BE2C (cell line): ENCODE results near the gene MPZL2.

Source experiments
- DNase-seq: peaks from one replicate; pipeline ENCODE4 v3.0.0-alpha.2; 2020
- H3K27me3 ChIP-seq: fragments of 250-450 bp; sonication (Bioruptor Pico); 2 replicates; pipeline ENCODE4 v1.5.1; 2020; ENCODE audit warnings: mild to moderate bottlenecking
- H3K36me3 ChIP-seq: fragments of 250-450 bp; sonication (Bioruptor Pico); 2 replicates; pipeline ENCODE4 v1.5.1; 2020; ENCODE audit warnings: mild to moderate bottlenecking
- H3K4me1 ChIP-seq: fragments of 250-450 bp; sonication (Bioruptor Pico); 2 replicates; pipeline ENCODE4 v1.5.1; 2020
- H3K4me3 ChIP-seq: 2 replicates; pipeline ENCODE4 v1.5.1; 2011; ENCODE audit warnings: low read depth, low read length
- H3K9me3 ChIP-seq: fragments of 250-450 bp; sonication (Bioruptor Pico); 2 replicates; pipeline ENCODE4 v1.5.1; 2020
- CTCF ChIP-seq: IDR thresholded peaks from 2 replicates; pipeline ENCODE4 v1.5.1; 2012; ENCODE audit warnings: mild to moderate bottlenecking, low read depth, low read length

Gene MPZL2

GRCh38 chr11:118213781-118214180 lies 50.3 kb downstream of the MPZL2 start:
- DNase-seq, result no peak
- Histone ChIP-seq H3K9me3 (no peaks in the 10 kb centered on the region), H3K4me3 (no peak overlapping the region), H3K4me1 (no peaks in the 10 kb centered on the region), H3K36me3 (no peaks in the 10 kb centered on the region), H3K27me3 (peaks cover 85% of the 10 kb centered on the region)
- no peak for TF ChIP-seq CTCF

- Histone ChIP-seq H3K36me3 (no peaks in the 10 kb centered on the region), H3K4me1 (no peaks in the 10 kb centered on the region), H3K4me3 (no peak overlapping the region), H3K9me3 (no peaks in the 10 kb centered on the region), H3K27me3 (peaks cover 91% of the 10 kb centered on the region)
- no peak for TF ChIP-seq CTCF
- DNase-seq, result no peak
Observed at GRCh38 chr11:118213201-118213600, 50.9 kb downstream of the MPZL2 start.

- Histone ChIP-seq H3K36me3 (no peaks in the 10 kb centered on the region), H3K9me3 (no peaks in the 10 kb centered on the region), H3K27me3 (peaks cover 95% of the 10 kb centered on the region), H3K4me1 (no peaks in the 10 kb centered on the region), H3K4me3 (no peak overlapping the region)
- TF ChIP-seq CTCF, result no peak
- no peak for DNase-seq
Observed at GRCh38 chr11:118212781-118213191, 51.3 kb downstream of the MPZL2 start.

GRCh38 chr11:118212131-118212725 lies 51.9 kb downstream of the MPZL2 start:
- no peaks in the 10 kb centered on the region for H3K36me3 ChIP-seq
- peaks cover 92% of the 10 kb centered on the region for H3K27me3 ChIP-seq
- no peak for TF ChIP-seq CTCF
- H3K9me3 ChIP-seq, result no peaks in the 10 kb centered on the region
- no peak for DNase-seq
- H3K4me3 ChIP-seq, result no peak overlapping the region
- H3K4me1 ChIP-seq, result no peaks in the 10 kb centered on the region

GRCh38 chr11:118211006-118211405 lies 53.1 kb downstream of the MPZL2 start:
- peaks cover 91% of the 10 kb centered on the region for H3K27me3 ChIP-seq
- H3K4me3 ChIP-seq, result no peak overlapping the region
- no peak for TF ChIP-seq CTCF
- no peaks in the 10 kb centered on the region for H3K9me3 ChIP-seq
- DNase-seq, result no peak
- H3K36me3 ChIP-seq, result no peaks in the 10 kb centered on the region
- no peaks in the 10 kb centered on the region for H3K4me1 ChIP-seq

- H3K36me3 ChIP-seq, result no peaks in the 10 kb centered on the region
Observed at GRCh38 chr11:118210323-118210722, 53.8 kb downstream of the MPZL2 start.

More at GRCh38 chr11:118210323-118210722, 53.8 kb downstream of the MPZL2 start:
- H3K4me1 ChIP-seq, result no peaks in the 10 kb centered on the region
- TF ChIP-seq CTCF, result no peak
- DNase-seq, result no peak
- no peak overlapping the region for H3K4me3 ChIP-seq
- no peaks in the 10 kb centered on the region for H3K9me3 ChIP-seq
- peaks cover 91% of the 10 kb centered on the region for H3K27me3 ChIP-seq
